CD4-positive, alpha-beta T cell treated with Interleukin-10 for 1 hour (primary cell): ENCODE data around the gene PTPRS.

Experiments
- DNase-seq: peaks from one replicate; pipeline ENCODE4 v3.0.0-alpha.2; 2020

Gene PTPRS

DNA sequence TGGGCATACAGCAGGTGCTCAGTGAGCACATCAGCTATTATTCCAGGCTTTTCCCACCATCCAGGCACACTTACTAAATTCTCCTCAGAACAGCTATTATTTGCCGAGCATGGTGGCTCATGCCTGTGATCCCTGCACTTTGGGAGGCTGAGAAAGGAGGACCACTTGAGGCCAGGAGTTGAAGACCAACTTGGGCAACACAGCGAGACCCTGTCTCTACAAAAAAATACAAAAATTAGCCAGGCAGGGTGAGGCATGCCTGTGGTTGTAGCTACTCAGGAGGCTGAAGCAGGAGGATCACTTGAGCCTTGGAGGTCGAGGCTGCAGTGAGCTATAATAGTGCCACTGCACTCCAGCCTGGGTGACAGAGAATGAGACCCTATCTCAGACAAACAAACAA, 35.4 kb downstream of the PTPRS start:
- DNase-seq: no peak

DNA sequence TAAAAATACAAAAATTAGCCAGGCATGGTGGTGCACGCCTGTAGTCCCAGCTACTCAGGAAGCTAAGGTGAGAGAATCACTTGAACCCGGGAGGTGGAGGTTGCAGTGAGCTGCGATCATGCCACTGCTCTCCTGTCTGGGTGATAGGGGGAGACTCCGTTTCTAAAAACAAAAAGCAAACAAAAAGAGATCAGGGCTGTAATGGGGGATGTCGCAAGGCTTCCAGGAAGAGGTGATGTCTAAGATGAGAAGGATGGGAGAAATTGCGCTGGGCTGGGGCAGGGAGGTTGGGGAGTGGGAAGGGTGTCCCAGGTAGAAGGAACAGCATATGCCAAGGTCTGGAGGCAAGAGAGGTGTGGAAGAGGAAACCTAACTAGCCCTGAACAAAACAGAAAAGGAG, 36.1 kb downstream of the PTPRS start:
- DNase-seq: no peak

DNA sequence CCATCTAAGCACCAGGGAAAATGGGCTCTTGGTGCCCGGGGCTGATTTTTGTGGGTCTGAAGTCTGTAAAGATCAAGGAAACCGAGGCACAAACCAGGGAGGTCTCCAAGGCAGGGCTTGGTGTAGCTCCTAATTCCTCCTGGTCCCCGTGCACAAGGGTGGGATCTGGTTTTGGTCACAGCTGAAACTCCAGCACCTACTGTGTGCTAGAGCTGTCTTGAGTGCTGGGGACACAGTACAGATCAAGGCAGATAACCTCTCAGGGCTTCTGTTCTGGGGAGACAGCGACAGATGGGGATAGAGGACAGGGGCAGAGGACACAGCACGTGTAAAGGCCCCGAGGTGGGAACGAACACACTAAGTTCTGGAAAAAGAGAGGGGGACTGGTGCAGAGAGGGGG, 37.4 kb downstream of the PTPRS start:
- no peak for DNase-seq

DNA sequence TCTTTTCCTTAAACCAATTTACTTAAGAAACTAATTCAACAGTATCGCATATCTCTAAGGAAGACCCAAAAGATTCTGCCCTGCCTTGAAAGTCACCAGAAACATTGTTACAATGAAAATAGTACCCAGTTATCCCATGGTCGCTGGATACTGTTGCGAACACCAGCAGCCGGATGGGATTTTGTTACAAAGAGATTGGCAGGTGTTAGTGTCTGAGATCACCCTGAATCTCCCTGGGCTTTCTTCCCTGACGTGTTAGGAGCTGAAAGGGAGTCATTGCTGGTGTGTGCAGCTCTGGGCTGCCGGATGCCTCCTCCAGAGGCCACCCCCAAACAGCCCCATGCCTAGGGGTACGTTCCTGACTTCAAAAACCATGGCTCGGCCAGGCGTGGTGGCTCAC, 38.2 kb downstream of the PTPRS start:
- no peak for DNase-seq

DNA sequence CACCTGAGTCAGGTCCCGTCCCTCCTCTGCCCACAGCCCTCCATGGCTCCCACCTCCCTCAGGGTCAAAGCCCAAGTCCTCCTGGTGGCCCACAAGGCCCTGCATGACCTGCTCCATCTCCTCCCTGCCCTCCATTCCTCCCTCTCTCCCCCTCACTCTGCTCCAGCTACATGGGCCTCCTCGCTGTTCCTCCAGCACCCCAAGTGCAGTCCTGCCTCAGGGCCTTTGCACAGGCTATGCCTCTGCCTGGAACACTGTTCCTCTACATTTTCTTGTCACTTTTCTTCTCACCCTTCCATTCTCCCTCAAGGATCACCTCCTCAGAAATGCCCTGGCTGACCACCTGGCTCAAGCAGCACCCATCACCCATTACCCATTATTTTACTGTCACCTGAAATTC, 41.5 kb downstream of the PTPRS start:
- DNase-seq: no peak

DNA sequence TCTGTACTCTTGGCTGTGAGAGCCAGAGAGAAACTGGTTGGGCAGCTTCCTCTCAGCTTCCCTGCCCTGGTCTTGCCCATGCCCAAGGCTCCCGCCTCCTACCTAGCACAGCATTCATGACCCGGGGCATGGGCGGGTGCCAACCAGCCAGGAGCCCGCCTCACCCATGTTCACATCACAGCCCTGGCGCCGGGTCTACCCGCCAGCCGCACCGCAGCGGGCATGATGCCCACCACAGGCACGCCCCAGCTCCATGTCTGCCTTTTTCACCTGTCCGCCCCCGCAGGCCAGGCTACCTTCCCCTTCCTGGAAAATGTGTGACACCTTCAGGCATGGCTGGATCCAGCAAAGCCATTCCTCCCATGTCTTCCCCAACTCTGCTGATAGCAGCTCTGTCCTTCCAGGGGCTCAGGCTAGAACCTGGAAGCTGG, 42.1 kb downstream of the PTPRS start:
- DNase-seq: no peak

DNA sequence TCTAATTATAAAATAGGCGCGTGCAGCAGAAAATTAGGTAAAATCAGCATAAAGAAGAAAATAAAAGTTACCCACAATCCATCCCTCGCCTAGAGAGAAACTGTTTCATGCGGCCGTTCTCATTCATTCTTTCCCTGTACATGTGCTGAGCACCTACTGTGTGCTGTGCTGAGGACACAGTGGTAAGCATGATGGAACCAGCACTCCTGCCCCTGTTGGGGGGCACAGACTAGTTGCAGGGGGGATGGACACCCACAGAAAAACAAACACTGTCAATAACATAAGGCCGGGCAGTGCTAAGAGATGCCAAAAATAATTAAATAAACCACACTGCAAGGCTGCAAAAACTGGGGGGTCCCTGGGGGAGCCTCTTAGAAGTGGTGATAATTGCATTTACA, 43.3 kb downstream of the PTPRS start:
- no peak for DNase-seq

DNA sequence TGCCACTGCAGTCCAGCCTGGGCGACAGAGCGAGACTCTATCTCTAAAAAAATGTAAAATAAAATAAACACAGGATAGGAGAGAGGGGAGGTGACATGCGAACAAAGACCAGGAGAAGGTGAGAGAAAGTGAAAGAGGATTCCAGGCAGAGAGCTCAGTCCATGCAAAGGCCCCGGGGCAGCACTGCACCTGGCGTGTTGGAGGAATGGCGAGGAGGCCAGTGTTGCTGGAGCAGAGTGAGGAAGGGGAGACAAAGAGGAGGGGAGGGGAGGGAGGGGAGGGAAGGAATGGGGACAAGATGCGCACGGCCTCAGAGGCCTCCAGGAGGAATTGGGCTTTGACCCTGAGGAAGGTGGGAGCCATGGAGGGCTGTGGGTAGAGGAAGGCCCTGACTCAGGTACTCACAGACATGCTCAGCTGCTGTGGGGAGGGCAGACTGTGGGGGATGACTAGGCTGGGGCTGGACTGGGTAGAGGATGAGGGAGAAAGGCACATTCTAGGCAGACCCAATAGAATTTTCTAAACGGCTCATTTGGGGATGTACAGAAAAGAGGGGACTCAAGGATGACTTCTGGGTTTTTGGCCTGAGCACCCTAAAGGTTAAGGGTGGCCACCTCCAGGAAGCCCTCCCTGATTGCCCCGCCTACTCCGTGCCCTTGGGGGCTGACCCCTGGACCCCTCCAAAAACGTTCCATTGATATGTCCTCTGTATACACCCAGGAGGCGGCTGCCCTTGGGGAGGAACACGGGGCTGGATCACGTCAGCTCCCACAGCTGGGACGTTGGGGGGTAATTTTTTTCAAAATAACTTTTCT, 43.9 kb downstream of the PTPRS start:
- DNase-seq: no peak

DNA sequence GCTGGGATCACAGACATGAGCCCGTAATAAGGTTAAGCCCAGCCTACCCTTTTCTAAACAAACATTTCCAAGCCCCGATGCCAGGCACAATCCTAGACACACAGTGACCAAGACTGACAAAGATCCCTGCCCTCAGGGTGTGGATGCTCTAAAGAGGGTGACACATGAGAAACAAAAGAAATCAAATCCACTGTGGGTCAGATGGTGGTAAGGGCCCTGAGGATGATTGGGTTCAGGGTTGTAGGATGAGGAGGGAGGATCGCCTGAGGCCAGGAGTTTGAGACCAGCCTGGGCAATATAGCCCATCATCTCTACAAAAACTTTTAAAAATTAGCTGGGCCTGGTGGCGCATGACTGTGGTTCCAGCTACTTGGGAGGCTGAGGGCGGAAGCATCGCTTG, 44.6 kb downstream of the PTPRS start:
- DNase-seq: no peak

DNA sequence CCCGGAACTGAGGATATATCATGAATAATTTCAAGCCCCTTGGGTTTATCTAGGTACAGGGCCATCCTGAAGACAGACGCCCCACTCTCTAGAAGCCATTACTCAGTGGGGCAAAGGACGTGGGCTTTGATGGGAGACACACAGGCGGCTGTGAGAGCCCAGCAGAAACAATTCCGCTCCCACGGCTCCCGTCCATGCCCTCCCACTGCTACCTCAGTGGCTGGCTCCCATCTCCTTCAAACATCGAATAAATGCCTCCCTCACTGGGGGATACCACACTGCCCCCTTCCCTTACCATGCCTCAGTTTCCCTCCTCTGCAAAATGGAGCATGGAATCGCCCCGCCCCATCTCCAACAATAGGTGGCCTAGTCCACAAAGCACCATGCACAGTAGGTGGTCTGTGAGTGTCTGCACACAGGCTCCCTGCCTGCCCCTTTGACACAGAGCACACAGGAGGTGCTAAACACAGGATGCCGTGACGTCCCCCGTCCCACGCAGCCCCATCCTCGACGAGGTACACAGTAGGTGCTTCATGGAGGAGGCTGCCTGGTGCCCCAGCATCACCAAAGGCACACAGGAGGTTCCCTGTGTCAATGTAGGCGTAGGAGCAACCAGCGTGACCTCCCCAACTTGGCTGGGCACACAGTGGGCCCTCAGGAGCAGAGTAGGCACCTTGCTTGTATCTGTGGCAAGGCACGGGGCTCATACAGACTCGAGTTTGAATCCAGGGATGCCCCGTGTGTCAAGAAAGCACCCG, 46.0 kb downstream of the PTPRS start:
- no peak for DNase-seq

DNA sequence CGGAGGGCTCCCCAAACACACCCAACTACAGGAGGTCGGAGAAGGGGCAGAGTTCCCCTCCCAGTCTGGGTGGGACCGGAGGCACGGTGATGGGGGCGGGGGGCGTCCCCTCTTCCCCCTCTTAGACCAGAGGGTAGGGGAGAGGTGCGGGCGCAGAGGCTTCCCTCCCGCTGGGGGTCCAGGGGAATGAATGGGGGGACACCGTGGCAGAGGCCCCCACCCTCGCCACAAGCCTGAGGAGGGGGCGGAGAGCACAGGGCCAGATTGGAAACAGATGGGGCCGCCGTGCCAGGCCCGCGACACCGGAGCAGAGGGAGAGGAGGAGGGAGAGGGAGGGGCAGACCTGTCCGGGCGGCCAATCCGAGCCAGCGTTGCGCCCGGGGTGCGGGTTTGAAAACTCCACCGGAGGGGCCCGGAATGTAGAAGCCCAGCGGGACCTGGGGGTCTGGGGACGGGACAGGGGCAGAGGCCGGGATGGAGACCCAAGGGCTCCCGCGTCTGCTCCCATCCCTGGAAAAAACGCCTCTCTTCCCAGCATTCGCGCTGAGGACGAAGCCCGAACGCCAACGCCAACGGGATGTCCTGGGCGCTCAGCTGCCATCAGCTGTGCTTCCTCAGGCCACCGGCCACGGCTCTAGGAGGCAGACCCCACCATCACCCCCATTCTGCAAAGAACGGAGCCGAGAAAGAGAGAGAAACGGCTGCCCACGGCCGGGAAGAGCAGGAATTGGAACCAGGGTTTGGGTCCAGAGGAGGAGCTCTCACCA, 46.8 kb downstream of the PTPRS start:
- DNase-seq: no peak

DNA sequence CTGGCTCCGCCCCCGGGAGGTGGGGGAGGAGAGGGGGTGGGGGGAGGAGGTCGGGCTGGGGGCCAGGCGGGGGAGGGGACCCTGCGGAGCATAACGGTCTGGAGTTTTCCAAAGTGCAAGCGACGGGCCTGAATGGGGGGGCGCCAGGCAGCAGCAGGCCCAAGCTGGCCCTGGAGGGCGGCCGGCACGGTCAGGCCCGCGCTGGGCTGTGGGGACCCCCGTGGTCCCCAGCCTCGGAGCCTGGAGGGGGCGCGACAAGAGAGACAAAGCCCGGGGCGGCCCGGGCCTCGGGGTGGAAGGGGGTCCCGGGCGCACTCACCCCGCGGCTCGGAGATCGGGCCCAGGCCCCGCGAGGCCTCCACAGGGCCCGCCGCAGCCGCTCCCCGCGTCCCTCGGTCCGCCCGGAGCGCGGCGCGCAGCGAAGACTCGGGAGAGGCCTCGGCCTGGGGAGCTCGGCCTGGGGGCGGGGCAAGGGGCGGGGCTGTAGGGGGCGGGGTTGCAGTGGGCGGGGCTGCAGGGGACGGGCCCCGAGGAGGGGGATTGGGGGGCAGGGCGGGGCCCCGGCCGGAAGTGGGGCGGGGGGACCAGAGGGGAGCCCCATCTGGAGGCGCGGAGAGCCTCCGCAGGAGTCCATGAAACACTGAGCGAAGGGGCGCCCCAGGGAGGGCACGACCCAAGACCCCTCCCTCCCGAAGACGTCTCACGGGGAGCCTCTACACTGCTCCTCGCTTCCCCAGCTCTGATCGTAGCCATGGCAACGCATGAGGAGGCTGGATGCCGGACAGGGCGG, 47.6 kb downstream of the PTPRS start:
- peak; percentile 28 for DNase-seq

DNA sequence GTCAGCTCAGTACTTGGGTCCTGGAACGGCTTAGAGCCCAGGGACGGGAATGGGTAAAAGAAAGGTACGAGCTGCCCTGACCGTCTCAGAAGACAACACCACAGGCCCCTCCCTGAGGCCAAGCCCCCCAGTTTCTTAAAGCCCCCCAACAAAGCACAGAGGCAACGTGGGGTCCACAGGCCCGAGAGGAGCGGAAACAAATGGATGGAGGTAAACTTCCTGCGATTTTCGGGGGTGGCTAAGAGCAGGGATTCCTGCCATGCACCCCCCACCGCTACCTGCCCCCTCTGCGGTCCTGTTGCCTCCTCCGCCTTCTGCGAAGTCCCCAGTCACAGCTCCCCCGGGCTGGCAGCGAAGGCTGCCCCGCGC, 48.2 kb downstream of the PTPRS start:
- DNase-seq: peak; percentile 9

DNA sequence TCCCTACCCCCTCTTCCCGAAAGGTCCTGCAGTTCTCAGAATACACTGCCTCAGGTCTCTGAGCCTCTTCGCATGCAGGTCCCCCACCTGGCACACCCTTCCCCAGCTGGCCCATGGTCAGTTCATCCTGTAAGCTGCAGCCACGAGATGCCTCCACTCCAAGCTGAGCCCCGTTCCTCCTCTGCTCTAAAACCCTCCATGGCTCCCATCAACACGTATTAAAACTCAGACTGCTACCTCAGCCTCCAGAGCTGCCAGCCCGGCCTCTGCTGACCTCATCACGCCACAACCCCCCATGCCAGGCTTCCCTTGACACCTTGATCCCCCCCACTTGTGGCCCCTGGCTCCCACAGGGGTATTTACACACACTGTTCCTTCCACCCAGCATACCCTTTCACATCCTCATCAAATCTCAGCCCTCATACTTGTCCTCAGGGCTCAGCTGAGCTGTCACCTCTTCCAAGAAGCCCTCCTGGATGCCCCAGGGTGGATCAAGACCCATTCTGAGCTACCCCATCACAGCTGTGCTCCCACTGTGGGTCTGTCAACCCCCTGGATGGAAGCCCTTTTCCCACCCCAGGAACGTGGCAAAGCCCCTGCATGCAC, 48.9 kb downstream of the PTPRS start:
- DNase-seq: no peak
